GM19463 (cell line): ENCODE results near the gene TCEAL7.

Source experiments
- ATAC-seq: cut with Tn5 transposase; IDR thresholded peaks from one replicate; pipeline ENCODE4 v1.9.1; 2021; ENCODE audit warnings: mild to moderate bottlenecking, moderate library complexity; ENCODE audit not compliant: unreplicated experiment

Gene TCEAL7

GRCh38 chrX:103363046-103363445 is 33.0 kb downstream of the TCEAL7 start:
- no peak for ATAC-seq

- no peak for ATAC-seq
Observed at GRCh38 chrX:103367502-103367901, 37.5 kb downstream of the TCEAL7 start.

DNA sequence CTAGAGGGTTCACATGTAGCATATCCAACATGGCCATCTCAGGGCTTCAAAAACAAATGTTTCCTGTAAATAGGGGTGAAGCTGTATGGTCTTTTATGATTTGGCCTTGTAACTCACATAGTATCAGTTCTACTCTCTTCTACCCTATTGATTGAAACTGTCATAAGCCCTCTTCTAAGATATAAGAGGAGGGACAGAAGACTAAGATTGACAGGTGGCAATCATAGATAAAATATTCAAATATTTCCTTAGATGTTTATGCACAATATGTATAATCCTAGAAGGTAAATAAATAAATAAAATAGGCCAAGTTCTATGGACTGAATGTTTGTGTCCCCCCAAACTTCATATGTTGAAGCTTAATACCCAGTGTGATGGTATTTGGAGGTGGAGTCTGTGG is 39.4 kb downstream of the TCEAL7 start:
- no peak for ATAC-seq

GRCh38 chrX:103372886-103373285 is 42.8 kb downstream of the TCEAL7 start:
- ATAC-seq, result no peak

DNA sequence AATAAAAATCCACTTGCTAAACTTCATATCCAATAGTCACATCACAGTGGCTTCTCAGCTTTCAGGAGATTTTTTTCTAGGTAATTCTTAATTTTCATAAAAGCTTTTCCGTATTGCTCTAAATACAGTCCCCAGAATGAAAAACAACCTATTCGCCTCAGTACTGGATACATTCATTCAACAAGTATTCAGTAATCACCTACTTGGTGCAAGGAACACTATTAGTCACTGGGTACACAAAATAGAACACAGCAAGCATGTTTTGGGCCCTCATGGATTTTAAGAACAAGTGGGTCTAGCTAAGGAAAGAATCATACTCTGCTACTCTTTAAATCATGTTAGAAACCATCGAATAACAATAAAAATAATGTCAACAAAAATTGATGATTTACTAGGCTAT is 43.5 kb downstream of the TCEAL7 start:
- ATAC-seq, result no peak

- no peak for ATAC-seq
Observed at GRCh38 chrX:103376118-103376978, 46.3 kb downstream of the TCEAL7 start, which contains the start of gene BEX3. Gene BEX3, plus strand, starts transcription at chrX:103376538. Its CDS starts 984 bp downstream, at chrX:103377522.

GRCh38 chrX:103376979-103377324 is 46.9 kb downstream of the TCEAL7 start:
- ATAC-seq, result no peak

GRCh38 chrX:103378990-103379389 is 49.0 kb downstream of the TCEAL7 start:
- ATAC-seq, result no peak
